Measurements from ENCODE around the gene PPP1CC. TPM values are rescaled to one million over a fixed set of nuclear protein-coding genes. Genes with fewer than 3 reads are reported as not detected.
A peak's percentile ranks its signal among the peaks of the same experiment; 100 is the strongest.

Gene PPP1CC
- total and polyA plus RNA-seq, 2 donors (not counting 3 experiments of a cell fraction or from before 2014, with no cell fraction given) = 67.1 to 139 TPM

GRCh38 chr12:110744151-110744571 lies 1.5 kb upstream of the PPP1CC start:
- DNase-seq (ENCODE audit: low read depth, low spot score) (peak; percentile 33), FAIRE-seq (no peak)
- Histone ChIP-seq H3K9me1 (replicated peaks; ENCODE audit: control insufficient read depth, extremely low read depth, insufficient read depth, low read length) (no peaks in the 10 kb centered on the region), H3K27me3 (ENCODE audit: control insufficient read depth in 2 of 2, insufficient read depth in 2 of 2, low read length in 2 of 2) (no peaks in the 10 kb centered on the region), H3K4me1 (ENCODE audit: control insufficient read depth, extremely low read depth, insufficient read depth, low read length) (peaks cover 39% of the 10 kb centered on the region), H3K36me3 (ENCODE audit: control insufficient read depth in 2 of 2, extremely low read depth in 1 of 2, insufficient read depth in 2 of 2, low read length in 2 of 2) (no peaks in the 10 kb centered on the region), H2AFZ (ENCODE audit: low read depth, low read length) (peak overlapping the region; percentile 93), H3K9me3 (replicated peaks; ENCODE audit: control insufficient read depth, insufficient read depth, low read length) (no peaks in the 10 kb centered on the region), H3K4me2 (ENCODE audit: insufficient read depth, low read length) (peak overlapping the region; percentile 91), H3K9ac (replicated peaks; ENCODE audit: extremely low read depth, insufficient read depth, low read length) (no peak overlapping the region), H3K4me3 (replicated peaks in 1 of 3; ENCODE audit: insufficient read depth in 1 of 3, low read depth in 1 of 3, low read length in 3 of 3) (no peak overlapping the region), H3K79me2 (ENCODE audit: control insufficient read depth, insufficient read depth, low read length) (peaks cover 35% of the 10 kb centered on the region), H3K27ac (ENCODE audit: insufficient read depth, low read depth, low read length) (no peak overlapping the region), H4K20me1 (replicated peaks; ENCODE audit: control insufficient read depth, extremely low read depth, insufficient read depth, low read length) (peaks cover 12% of the 10 kb centered on the region)
- TF ChIP-seq MYC (IDR thresholded peaks at IDR 0.05; ENCODE audit: low read depth, low read length) = no peak
- peak; percentile 17 for TF ChIP-seq FOS (IDR thresholded peaks at IDR 0.05; ENCODE audit: borderline replicate concordance, insufficient read depth, low read length)
- ChIA-PET POLR2A (interaction anchor here (0.6 kb wide), 1 partner anchor 1591 kb away, joined by 9 read pairs; no protein-coding TSS in a partner anchor), CTCF (interaction anchor here (1.4 to 2.2 kb wide), 2 partner anchors 9 to 144 kb away, joined by 3 to 8 read pairs; no protein-coding TSS in a partner anchor)
- no TSS peak for BruUV-seq (replicated peaks)
- intact Hi-C loops (cut with micrococcal nuclease) (loop anchor here (5.0 kb wide), 3 partner anchors 197 to 292 kb away; partner anchors contain the start of genes ARPC3, RAD9B and VPS29), dilution Hi-C loops (cut with MboI; ENCODE audit: extremely low pct_ligation_motif_present, low sequenced_read_pairs) (no loop called here)

GRCh38 chr12:110743571-110744093 lies 941 bp upstream of the PPP1CC start:
- peaks cover 12% of the 10 kb centered on the region for H4K20me1 ChIP-seq (replicated peaks; ENCODE audit: control insufficient read depth, extremely low read depth, insufficient read depth, low read length)
- CTCF ChIA-PET = interaction anchor here (1.4 to 2.2 kb wide), 2 partner anchors 9 to 144 kb away, joined by 3 to 8 read pairs; no protein-coding TSS in a partner anchor
- no peaks in the 10 kb centered on the region for H3K27me3 ChIP-seq (ENCODE audit: control insufficient read depth in 2 of 2, insufficient read depth in 2 of 2, low read length in 2 of 2)
- H3K9me3 ChIP-seq (replicated peaks; ENCODE audit: control insufficient read depth, insufficient read depth, low read length) = no peaks in the 10 kb centered on the region
- H2AFZ ChIP-seq (ENCODE audit: low read depth, low read length) = peak overlapping the region; percentile 93
- H3K36me3 ChIP-seq (ENCODE audit: control insufficient read depth in 2 of 2, extremely low read depth in 1 of 2, insufficient read depth in 2 of 2, low read length in 2 of 2) = peaks cover 0 to under 1% of the 10 kb centered on the region in 2 experiments
- no TSS peak for BruUV-seq (replicated peaks)
- peaks cover 40% of the 10 kb centered on the region for H3K79me2 ChIP-seq (ENCODE audit: control insufficient read depth, insufficient read depth, low read length)
- TF ChIP-seq MYC (IDR thresholded peaks at IDR 0.05; ENCODE audit: low read depth, low read length) (no peak), POLR2A (IDR thresholded peaks at IDR 0.05; ENCODE audit: low read depth, low read length) (no peak), GATA2 (IDR thresholded peaks at IDR 0.05; ENCODE audit: insufficient read depth, insufficient read length, low read depth, low read length) (no peak), CTCF (IDR thresholded peaks at IDR 0.05; ENCODE audit: extremely low read depth in 1 of 2, insufficient read depth in 1 of 2, low read depth in 1 of 2, low read length in 2 of 2) (no peak), FOS (IDR thresholded peaks at IDR 0.05; ENCODE audit: borderline replicate concordance, insufficient read depth, low read length) (no peak), JUN (IDR thresholded peaks at IDR 0.05; ENCODE audit: borderline replicate concordance, insufficient read depth, insufficient read length, low read depth) (no peak), POLR2AphosphoS5 (IDR thresholded peaks at IDR 0.05; ENCODE audit: insufficient read depth, low read depth, low read length) (no peak), EZH2 (IDR thresholded peaks at IDR 0.05; ENCODE audit: borderline replicate concordance, low read depth, low read length, severe bottlenecking) (no peak), MAX (IDR thresholded peaks at IDR 0.05; ENCODE audit: insufficient read depth, insufficient read length) (no peak)
- no peaks in the 10 kb centered on the region for H3K9me1 ChIP-seq (replicated peaks; ENCODE audit: control insufficient read depth, extremely low read depth, insufficient read depth, low read length)
- FAIRE-seq (peak; percentile 73), DNase-seq (ENCODE audit: low read depth, low spot score) (no peak)
- intact Hi-C loops (cut with micrococcal nuclease) = loop anchor here (5.0 kb wide), 3 partner anchors 196 to 291 kb away; partner anchors contain the start of genes ARPC3, RAD9B and VPS29
- no peak overlapping the region for H3K27ac ChIP-seq (ENCODE audit: insufficient read depth, low read depth, low read length)
- H3K4me2 ChIP-seq (ENCODE audit: insufficient read depth, low read length) = peak overlapping the region; percentile 91
- dilution Hi-C loops (cut with MboI; ENCODE audit: extremely low pct_ligation_motif_present, low sequenced_read_pairs) = no loop called here
- peak overlapping the region; percentile 46 to 94 (median 77) for H3K4me3 ChIP-seq (replicated peaks in 1 of 3; ENCODE audit: insufficient read depth in 1 of 3, low read depth in 1 of 3, low read length in 3 of 3)
- POLR2A ChIA-PET = interaction anchor here (0.6 kb wide), 1 partner anchor 1591 kb away, joined by 9 read pairs; no protein-coding TSS in a partner anchor
- peak overlapping the region; percentile 35 for H3K9ac ChIP-seq (replicated peaks; ENCODE audit: extremely low read depth, insufficient read depth, low read length)
- peaks cover 40% of the 10 kb centered on the region for H3K4me1 ChIP-seq (ENCODE audit: control insufficient read depth, extremely low read depth, insufficient read depth, low read length)

Data from endothelial cell of umbilical vein (primary cell).